HepG2 (cell line): Measurements from ENCODE around the gene SP140L. TPM values are rescaled to one million over a fixed set of nuclear protein-coding genes. Genes with fewer than 3 reads are reported as not detected.
"Not testable (repeated sequence)": the region's sequence is repeated elsewhere in the genome, so short reads cannot be mapped to it uniquely, and the experiment has no call there.

Experiments
- ATAC-seq: fragments of 200-7000 bp; cut with Tn5 transposase; 3 replicates; pipeline ENCODE4 v1.9.1; 2020; ENCODE audit warnings: mild to moderate bottlenecking, moderate library complexity
- BruUV-seq: library from RNA; stranded (reverse); fragments of 400-500 nt; replicated peaks from 2 replicates; lab custom pipeline; 2021; lab: Mats Ljungman, UMichigan
- CTCF ChIA-PET: fragments of 300-600 bp; formaldehyde crosslinking; extraction: SDS; loops from one replicate; lab custom pipeline; 2021; ENCODE audit warnings: low total read pairs, inconsistent platforms, low intra/inter-chr PET ratio; lab: Yijun Ruan, JAX
- POLR2A ChIA-PET: fragments of 350-600 bp; sonication (Branson Sonifier 250); formaldehyde crosslinking; loops from one replicate; lab custom pipeline; 2020; ENCODE audit warnings: antibody characterized with exemption, inconsistent platforms; lab: Yijun Ruan, JAX
- DNase-seq: peaks from one replicate; pipeline ENCODE4 v3.0.0-alpha.2; 2015; ENCODE audit warnings: low spot score
- FAIRE-seq: peaks from 3 replicates; lab custom pipeline; 2011; peaks lifted over from hg19 to GRCh38; lab: Jason Lieb, UNC
- H2AFZ ChIP-seq: one replicate; pipeline ENCODE4 v1.6.1; 2011; ENCODE audit warnings: low read length, inconsistent platforms
- H3K27ac ChIP-seq: fragments of 300-600 bp; 3 replicates; pipeline ENCODE4 v1.8.0; 2011; ENCODE audit warnings: mixed run types, mild to moderate bottlenecking, mixed read lengths, low read length, inconsistent platforms; ENCODE audit not compliant: insufficient read depth; ENCODE audit errors: extremely low read length
- H3K27me3 ChIP-seq, 2 experiments: fragments of 200-600 bp in 1 of 2; 2 replicates in 1 of 2; 3 replicates in 1 of 2; pipeline versions ENCODE4 v1.6.0 to v1.8.0; 2011; ENCODE audit warnings: low read length in 2 of 2, mild to moderate bottlenecking in 2 of 2, moderate library complexity in 2 of 2, inconsistent platforms in 1 of 2; ENCODE audit not compliant: insufficient read depth in 2 of 2, control insufficient read depth in 1 of 2
- H3K36me3 ChIP-seq, 2 experiments: fragments of 200-600 bp in 1 of 2; replicated peaks in 1 of 2; 2 replicates in 1 of 2; 3 replicates in 1 of 2; pipeline versions ENCODE4 v1.5.1 to v1.8.0; 2011; ENCODE audit warnings: low read length in 2 of 2, inconsistent platforms in 1 of 2; ENCODE audit not compliant: insufficient read depth in 2 of 2, control insufficient read depth in 1 of 2
- H3K4me1 ChIP-seq: 2 replicates; pipeline ENCODE4 v1.5.1; 2012; ENCODE audit warnings: low read length, inconsistent platforms; ENCODE audit not compliant: insufficient read depth
- H3K4me2 ChIP-seq: 2 replicates; pipeline ENCODE4 v1.6.0; 2011; ENCODE audit warnings: low read depth, low read length, inconsistent platforms
- H3K4me3 ChIP-seq, 3 experiments: fragments of 200-600 bp in 1 of 3; sonication (generic), shearing (Covaris generic) in 1 of 3; replicated peaks in 1 of 3; 2 replicates each; pipeline ENCODE4 v1.5.1; 2011 to 2016; ENCODE audit warnings: low read length in 3 of 3, inconsistent platforms in 2 of 3, low read depth in 2 of 3, mild to moderate bottlenecking in 2 of 3, control low read depth in 1 of 3, mixed read lengths in 1 of 3; ENCODE audit not compliant: insufficient read depth in 1 of 3
- H3K79me2 ChIP-seq: one replicate; pipeline ENCODE4 v1.6.1; 2011; ENCODE audit warnings: low read length, inconsistent platforms; ENCODE audit not compliant: insufficient read depth
- H3K9ac ChIP-seq: 2 replicates; pipeline ENCODE4 v1.6.0; 2011; ENCODE audit warnings: mild to moderate bottlenecking, low read depth, low read length, inconsistent platforms; ENCODE audit not compliant: insufficient read depth
- H3K9me3 ChIP-seq: 2 replicates; pipeline ENCODE4 v1.5.1; 2012; ENCODE audit warnings: mild to moderate bottlenecking, low read length
- H4K20me1 ChIP-seq: 2 replicates; pipeline ENCODE4 v1.6.0; 2011; ENCODE audit warnings: inconsistent platforms, mild to moderate bottlenecking, low read length, moderate library complexity; ENCODE audit not compliant: insufficient read depth
- AHDC1 ChIP-seq: sonication (generic); formaldehyde crosslinking; IDR thresholded peaks from 2 replicates; pipeline ENCODE4 v1.5.1; 2020; ENCODE audit warnings: mild to moderate bottlenecking, missing genetic modification reagents, borderline replicate concordance
- EHMT2 ChIP-seq: fragments of 200-600 bp; sonication (generic); IDR thresholded peaks from 2 replicates; pipeline ENCODE4 v1.7.0; 2017; ENCODE audit warnings: antibody characterized with exemption, low read depth, low read length, borderline replicate concordance
- ELF3 ChIP-seq: IDR thresholded peaks from 2 replicates; pipeline ENCODE4 v1.6.1; 2016; ENCODE audit warnings: missing genetic modification reagents, missing compliant biosample characterization
- ERF ChIP-seq: IDR thresholded peaks from 2 replicates; pipeline ENCODE4 v1.6.1; 2018; ENCODE audit warnings: missing biosample characterization, missing genetic modification reagents
- FOXK1 ChIP-seq: sonication (generic); formaldehyde crosslinking; IDR thresholded peaks from 2 replicates; pipeline ENCODE4 v1.4.0; 2020; ENCODE audit warnings: low read depth, missing genetic modification reagents, borderline replicate concordance
- KLF16 ChIP-seq, 2 experiments: sonication (generic) in 1 of 2; formaldehyde crosslinking in 1 of 2; IDR thresholded peaks; 2 replicates each; pipeline versions ENCODE4 v1.6.1 to v1.8.0; 2016 to 2023; ENCODE audit warnings: missing genetic modification reagents in 2 of 2, missing compliant biosample characterization in 1 of 2
- MIER2 ChIP-seq: IDR thresholded peaks from 2 replicates; pipeline ENCODE4 v1.6.1; 2016; ENCODE audit warnings: missing biosample characterization, missing genetic modification reagents
- NKX3-1 ChIP-seq: sonication (generic); formaldehyde crosslinking; IDR thresholded peaks from 2 replicates; pipeline ENCODE4 v1.5.0; 2020; ENCODE audit warnings: missing genetic modification reagents
- REST ChIP-seq, 2 experiments: IDR thresholded peaks; 2 replicates each; pipeline ENCODE4 v1.6.1; 2011 to 2012; ENCODE audit warnings: low read length in 2 of 2, borderline replicate concordance in 1 of 2, low read depth in 1 of 2, mild to moderate bottlenecking in 1 of 2, moderate library complexity in 1 of 2
- SALL1 ChIP-seq: sonication (generic); formaldehyde crosslinking; IDR thresholded peaks from 2 replicates; pipeline ENCODE4 v1.8.0; 2022; ENCODE audit warnings: mild to moderate bottlenecking, missing genetic modification reagents
- ZNF232 ChIP-seq: sonication (generic); formaldehyde crosslinking; IDR thresholded peaks from 2 replicates; pipeline ENCODE4 v1.4.0; 2020; ENCODE audit warnings: missing genetic modification reagents, borderline replicate concordance
- ZNF331 ChIP-seq: sonication (generic); formaldehyde crosslinking; IDR thresholded peaks from 2 replicates; pipeline ENCODE4 v1.4.0; 2020; ENCODE audit warnings: missing genetic modification reagents
- ZNF441 ChIP-seq: sonication (generic); formaldehyde crosslinking; IDR thresholded peaks from 2 replicates; pipeline ENCODE4 v1.7.0; 2021; ENCODE audit warnings: missing genetic modification reagents, borderline replicate concordance
- ZSCAN9 ChIP-seq: IDR thresholded peaks from 2 replicates; pipeline ENCODE4 v1.6.1; 2016; ENCODE audit warnings: borderline replicate concordance
- WGBS: methylation state at CpG from one replicate; pipeline ENCODE4 v1.1.6; 2017; ENCODE audit warnings: low lambda C conversion rate; 5-methylcytosine and 5-hydroxymethylcytosine counted together
- in situ Hi-C: cut with HindIII; loops from 2 replicates; pipeline ENCODE4 v1.10.0; 2017; ENCODE audit warnings: low pct_unique_long_range_greater_than_20kb; ENCODE audit not compliant: extremely low pct_ligation_motif_present
- intact Hi-C: fragments of 100-400 bp; cut with micrococcal nuclease; formaldehyde crosslinking; loops from one replicate; pipeline ENCODE4 v1.10.0; 2022; ENCODE audit not compliant: unreplicated experiment
- polyA plus RNA-seq, 8 experiments: library from polyadenylated mRNA; depleted of rRNA in 3 of 8; stranded (reverse) in 7 of 8; unstranded in 1 of 8; fragments of >200 nt; fragmentation: Illumina TruSeq in 4 of 8; extraction: Trizol in 4 of 8; gene quantifications; 2 replicates each; pipeline versions ENCODE4 v1.2.1 to v1.2.3, GENCODE V29; 2011 to 2016; ENCODE audit warnings: low read depth in 4 of 8, missing spikeins in 1 of 8, mixed read lengths in 1 of 8; ENCODE audit not compliant: insufficient read depth in 1 of 8
- total RNA-seq, 5 experiments: library from RNA; depleted of rRNA; stranded (reverse); fragments of >200 nt; fragmentation: Illumina TruSeq; extraction: Trizol; gene quantifications; 2 replicates each; pipeline ENCODE4 v1.2.3, GENCODE V29; 2016; ENCODE audit warnings: low read depth in 1 of 5

SP140L gene
- total and polyA plus RNA-seq, 2 of the 13 experiments (the other 11 are each of a cell fraction or from before 2014, with no cell fraction given): 10.9 to 17.5 TPM

- no peak for TF ChIP-seq AHDC1 (CRISPR knock-in tag)
- TF ChIP-seq, all 625 proteins: peak for 0
Observed at GRCh38 chr2:230286048-230286447, 40.9 kb upstream of the SP140L start (continued).

GRCh38 chr2:230289311-230289710, 37.7 kb upstream of the SP140L start:
- H3K9ac ChIP-seq, H3K4me1 ChIP-seq, H3K9me3 ChIP-seq, H4K20me1 ChIP-seq, H3K4me3 ChIP-seq, H2AFZ ChIP-seq, FAIRE-seq, CTCF ChIA-PET, H3K36me3 ChIP-seq, H3K27me3 ChIP-seq, H3K27ac ChIP-seq, H3K4me2 ChIP-seq, H3K79me2 ChIP-seq, in situ Hi-C loops, BruUV-seq, POLR2A ChIA-PET, intact Hi-C loops: not testable (repeated sequence)
- TF ChIP-seq FOXK1 (peak; percentile 33; the same call in 1 of the 2 replicates), ZNF331 (CRISPR knock-in tag) (0 out of 2 replicates have a peak, but pooled peaks have one; percentile 46), ELF3 (0 out of 2 replicates have a peak, but pooled peaks have one; percentile 32), REST (IDR thresholded peaks at IDR 0.05; ENCODE audit: borderline replicate concordance in 1 of 2, low read depth in 1 of 2, low read length in 2 of 2) (peak; percentile 67 to 94), KLF16 (CRISPR knock-in tag; IDR thresholded peaks at IDR 0.05) (peak in 1 of 2 experiments; percentile 63; a peak in 1 of 4 replicates), ZNF232 (CRISPR knock-in tag) (peak; percentile 77; the same call in 1 of the 2 replicates), ZNF441 (CRISPR knock-in tag) (0 out of 2 replicates have a peak, but pooled peaks have one; percentile 51), NKX3-1 (CRISPR knock-in tag) (peak; percentile 46; the same call in 1 of the 2 replicates), ZSCAN9 (CRISPR knock-in tag) (peak; percentile 82; the same call in 1 of the 2 replicates), MIER2 (peak; percentile 96), EHMT2 (peak; percentile 68), ERF (CRISPR knock-in tag) (0 out of 2 replicates have a peak, but pooled peaks have one; percentile 34), SALL1 (peak; percentile 37; the same call in 1 of the 2 replicates)
- WGBS: 75% methylated on average over 4 of the region's 4 CpGs
- ATAC-seq (peak; percentile 36; the same call in 1 of the 3 replicates), DNase-seq (peak; percentile 31)
